Measurements from ENCODE around the gene CTH. TPM values are rescaled to one million over a fixed set of nuclear protein-coding genes. Genes with fewer than 3 reads are reported as not detected.

Gene CTH
- total RNA-seq, 4 donors from 2014 or later = 1.3 to 6.9 (median 2.5) TPM

DNA sequence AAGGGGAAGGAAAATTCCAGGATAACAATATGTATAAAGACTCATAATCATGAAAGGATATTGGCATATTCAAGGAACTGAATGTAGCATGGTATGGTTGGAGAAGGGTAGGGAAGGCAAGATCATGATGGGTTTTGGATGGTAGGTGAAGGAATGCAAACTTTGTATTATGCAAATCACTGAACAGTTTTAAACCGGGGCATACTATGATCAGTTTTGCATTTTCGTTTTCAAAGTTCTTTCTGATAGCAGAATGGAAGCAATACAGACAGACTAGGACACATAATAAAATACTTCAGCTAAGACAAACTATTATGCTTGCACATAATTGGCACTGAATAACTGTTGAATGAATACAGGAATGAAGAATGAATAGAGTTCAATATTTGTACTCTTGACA lies 14.5 kb upstream of the CTH start:
- no peak for ATAC-seq
- Histone ChIP-seq H3K9me3 (no peaks in the 10 kb centered on the region), H3K36me3 (no peaks in the 10 kb centered on the region), H3K27ac (no peak overlapping the region), H3K27me3 (no peaks in the 10 kb centered on the region), H3K4me1 (no peaks in the 10 kb centered on the region), H3K4me3 (no peak overlapping the region)
- DNase-seq = no peak
- TF ChIP-seq, protein P1, sequence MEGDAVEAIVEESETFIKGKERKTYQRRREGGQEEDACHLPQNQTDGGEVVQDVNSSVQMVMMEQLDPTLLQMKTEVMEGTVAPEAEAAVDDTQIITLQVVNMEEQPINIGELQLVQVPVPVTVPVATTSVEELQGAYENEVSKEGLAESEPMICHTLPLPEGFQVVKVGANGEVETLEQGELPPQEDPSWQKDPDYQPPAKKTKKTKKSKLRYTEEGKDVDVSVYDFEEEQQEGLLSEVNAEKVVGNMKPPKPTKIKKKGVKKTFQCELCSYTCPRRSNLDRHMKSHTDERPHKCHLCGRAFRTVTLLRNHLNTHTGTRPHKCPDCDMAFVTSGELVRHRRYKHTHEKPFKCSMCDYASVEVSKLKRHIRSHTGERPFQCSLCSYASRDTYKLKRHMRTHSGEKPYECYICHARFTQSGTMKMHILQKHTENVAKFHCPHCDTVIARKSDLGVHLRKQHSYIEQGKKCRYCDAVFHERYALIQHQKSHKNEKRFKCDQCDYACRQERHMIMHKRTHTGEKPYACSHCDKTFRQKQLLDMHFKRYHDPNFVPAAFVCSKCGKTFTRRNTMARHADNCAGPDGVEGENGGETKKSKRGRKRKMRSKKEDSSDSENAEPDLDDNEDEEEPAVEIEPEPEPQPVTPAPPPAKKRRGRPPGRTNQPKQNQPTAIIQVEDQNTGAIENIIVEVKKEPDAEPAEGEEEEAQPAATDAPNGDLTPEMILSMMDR (IDR thresholded peaks at IDR 0.05 in 4 of 5, conservative IDR thresholded peaks at IDR 0.05 in 1 of 5) = no peak
- TF ChIP-seq POLR2A (IDR thresholded peaks at IDR 0.05) = no peak
- intact Hi-C loops (cut with DNase I; ENCODE audit: low total_unique reads) (no loop called here), in situ Hi-C loops (cut with MboI; ENCODE audit: low sequenced_read_pairs in 4 of 4) (no loop called here)

DNA sequence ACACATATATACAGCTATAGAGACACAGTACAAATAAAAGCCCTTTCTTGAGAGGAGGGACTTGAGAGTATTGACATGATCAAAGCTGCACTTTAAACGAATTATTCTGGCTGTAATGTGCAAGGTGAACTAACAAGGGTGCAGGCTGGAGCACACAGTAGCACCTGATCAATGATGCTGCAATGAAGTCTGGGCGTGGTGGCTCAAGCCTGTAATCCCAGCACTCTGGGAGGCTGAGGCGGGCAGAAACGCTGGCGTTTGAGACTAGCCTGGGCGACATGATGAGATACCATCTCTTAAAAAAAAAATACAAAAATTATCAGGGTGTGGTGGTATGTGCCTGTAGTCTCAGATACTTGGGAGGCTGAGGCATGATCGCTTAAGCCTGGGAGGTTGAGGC lies 14.1 kb upstream of the CTH start:
- TF ChIP-seq, protein P1 (IDR thresholded peaks at IDR 0.05 in 4 of 5, conservative IDR thresholded peaks at IDR 0.05 in 1 of 5) = no peak
- TF ChIP-seq POLR2A (IDR thresholded peaks at IDR 0.05) = no peak
- Histone ChIP-seq H3K9me3 (no peaks in the 10 kb centered on the region), H3K36me3 (no peaks in the 10 kb centered on the region), H3K27ac (no peak overlapping the region), H3K27me3 (no peaks in the 10 kb centered on the region), H3K4me1 (no peaks in the 10 kb centered on the region), H3K4me3 (no peak overlapping the region)
- in situ Hi-C loops (cut with MboI; ENCODE audit: low sequenced_read_pairs in 4 of 4) = no loop called here
- ATAC-seq = no peak
- intact Hi-C loops (cut with DNase I; ENCODE audit: low total_unique reads) = no loop called here
- DNase-seq = no peak

DNA sequence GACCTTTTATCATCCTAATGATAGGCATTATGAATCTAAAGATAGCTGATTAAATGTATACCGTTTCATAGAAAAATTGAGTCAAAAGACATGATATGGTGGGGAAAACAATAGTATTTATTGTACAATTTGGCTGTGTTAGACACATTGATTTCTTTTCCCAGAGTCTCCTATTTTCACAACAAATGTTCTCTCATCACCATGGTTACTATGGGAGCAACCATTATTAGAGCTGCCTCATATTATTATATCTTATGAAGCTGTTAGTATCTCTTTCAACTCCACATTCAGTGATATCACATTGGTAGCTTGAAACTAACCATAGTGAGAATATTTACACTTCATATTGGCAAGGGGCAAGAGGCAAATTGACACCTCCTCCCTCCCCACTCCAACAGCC lies 10.7 kb upstream of the CTH start:
- ATAC-seq = no peak
- H3K4me3 ChIP-seq = no peak overlapping the region
- H3K36me3 ChIP-seq = no peaks in the 10 kb centered on the region
- no peak for TF ChIP-seq POLR2A (IDR thresholded peaks at IDR 0.05)
- TF ChIP-seq, protein P1 (IDR thresholded peaks at IDR 0.05 in 4 of 5, conservative IDR thresholded peaks at IDR 0.05 in 1 of 5) = no peak
- DNase-seq = no peak
- no peaks in the 10 kb centered on the region for H3K9me3 ChIP-seq
- no peaks in the 10 kb centered on the region for H3K4me1 ChIP-seq
- no peaks in the 10 kb centered on the region for H3K27me3 ChIP-seq
- no peak overlapping the region for H3K27ac ChIP-seq
- in situ Hi-C loops (cut with MboI; ENCODE audit: low sequenced_read_pairs in 4 of 4) (no loop called here), intact Hi-C loops (cut with DNase I; ENCODE audit: low total_unique reads) (no loop called here)

DNA sequence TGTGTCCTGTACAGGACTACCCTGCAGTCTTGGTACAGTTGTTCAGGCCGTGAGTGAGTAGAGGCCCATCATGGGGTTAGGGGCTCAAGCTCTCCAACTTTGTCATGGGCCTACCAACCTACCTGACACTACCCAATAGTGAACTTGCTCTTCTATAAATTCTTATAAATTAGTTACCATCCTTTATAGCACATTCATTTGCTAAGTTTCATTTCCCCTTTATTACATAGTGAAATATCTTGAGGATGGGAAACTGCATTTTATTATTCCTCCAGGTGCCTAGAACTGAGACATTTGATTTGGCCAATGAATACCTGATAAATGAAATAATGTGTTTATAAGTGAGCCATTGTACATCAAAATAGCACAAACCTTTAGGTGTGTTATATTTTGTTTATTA lies 9.1 kb upstream of the CTH start:
- no peaks in the 10 kb centered on the region for H3K9me3 ChIP-seq
- H3K36me3 ChIP-seq = no peaks in the 10 kb centered on the region
- H3K4me1 ChIP-seq = no peaks in the 10 kb centered on the region
- ATAC-seq (no peak), DNase-seq (no peak)
- no peak for TF ChIP-seq POLR2A (IDR thresholded peaks at IDR 0.05)
- TF ChIP-seq, protein P1 (IDR thresholded peaks at IDR 0.05 in 4 of 5, conservative IDR thresholded peaks at IDR 0.05 in 1 of 5) = no peak
- no peak overlapping the region for H3K4me3 ChIP-seq
- intact Hi-C loops (cut with DNase I; ENCODE audit: low total_unique reads) = no loop called here
- H3K27ac ChIP-seq = no peak overlapping the region
- in situ Hi-C loops (cut with MboI; ENCODE audit: low sequenced_read_pairs in 4 of 4) = no loop called here
- H3K27me3 ChIP-seq = no peaks in the 10 kb centered on the region

DNA sequence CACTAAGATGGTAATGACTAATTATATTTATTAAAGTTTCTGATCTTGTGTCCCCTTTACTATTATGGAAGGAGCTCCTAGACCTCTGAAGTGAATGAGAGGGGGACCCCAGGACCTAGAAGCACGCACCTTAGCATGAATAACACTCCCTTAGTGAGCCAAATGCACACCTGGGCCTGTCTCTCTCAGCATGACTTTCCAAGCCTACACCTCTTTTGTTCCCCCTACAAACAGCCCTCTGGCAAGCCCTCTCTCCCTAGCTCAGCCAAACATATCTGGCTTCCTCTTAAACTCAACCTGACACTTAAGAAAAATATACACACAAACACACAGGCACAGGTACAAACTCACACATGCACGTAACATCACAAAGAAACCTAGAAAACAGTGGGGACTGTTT lies 7.3 kb upstream of the CTH start:
- Histone ChIP-seq H3K27ac (no peak overlapping the region), H3K27me3 (no peaks in the 10 kb centered on the region), H3K36me3 (no peaks in the 10 kb centered on the region), H3K9me3 (no peaks in the 10 kb centered on the region), H3K4me3 (no peak overlapping the region), H3K4me1 (no peaks in the 10 kb centered on the region)
- intact Hi-C loops (cut with DNase I; ENCODE audit: low total_unique reads) = no loop called here
- ATAC-seq (no peak), DNase-seq (no peak)
- no peak for TF ChIP-seq POLR2A (IDR thresholded peaks at IDR 0.05)
- TF ChIP-seq, protein P1 (IDR thresholded peaks at IDR 0.05 in 4 of 5, conservative IDR thresholded peaks at IDR 0.05 in 1 of 5) = no peak
- in situ Hi-C loops (cut with MboI; ENCODE audit: low sequenced_read_pairs in 4 of 4) = no loop called here

Data from gastrocnemius medialis (tissue), 4 donors.